RPMI7951 (cell line): ENCODE measurements around the gene ESPNL. TPM values are rescaled to one million over a fixed set of nuclear protein-coding genes. Genes with fewer than 3 reads are reported as not detected.
A peak's percentile ranks its signal among the peaks of the same experiment; 100 is the strongest.
"Not testable (repeated sequence)": the region's sequence is repeated elsewhere in the genome, so short reads cannot be mapped to it uniquely, and the experiment has no call there.

ENCODE experiments used
- DNase-seq: peaks from one replicate; pipeline ENCODE4 v3.0.0-alpha.2; 2012; ENCODE audit warnings: low read depth
- total RNA-seq: library from RNA; depleted of rRNA; stranded (reverse); fragments of >200 nt; shearing (Covaris generic); gene quantifications from 2 replicates; pipeline ENCODE4 v1.2.3, GENCODE V29; 2014; rRNA removed

ESPNL gene
- total RNA-seq, 1 experiment from 2014 or later = under 0.01 TPM

DNA sequence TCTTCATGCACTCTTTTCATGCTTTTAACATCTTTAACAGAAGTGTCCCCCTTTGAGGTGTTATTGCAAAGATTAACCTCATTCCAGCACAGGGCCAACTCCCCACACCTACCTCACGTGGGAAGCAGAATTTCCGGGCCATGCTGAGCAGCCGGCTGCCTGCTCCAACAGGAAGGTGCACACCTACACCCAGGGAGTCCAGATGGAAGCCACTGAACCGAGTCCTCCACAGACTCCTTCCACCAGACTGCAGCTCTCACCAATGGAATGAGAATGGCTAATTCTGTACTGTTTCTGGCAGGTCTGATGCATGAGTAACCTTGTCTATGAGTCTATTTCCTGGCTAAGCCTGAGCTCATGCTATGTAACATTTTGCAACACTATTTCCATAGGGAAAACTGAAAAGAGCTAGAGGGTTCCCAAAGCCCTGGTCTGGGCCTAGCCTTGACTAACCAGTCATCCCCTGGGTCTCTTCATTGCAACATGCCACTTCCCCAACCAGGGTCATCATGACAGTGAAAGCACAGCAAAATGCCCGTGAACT is 69.6 kb downstream of the ESPNL start:
- DNase-seq = peak; percentile 71

GRCh38 chr2:238170386-238171071 is 70.4 kb downstream of the ESPNL start:
- DNase-seq = no peak

GRCh38 chr2:238171072-238171431 is 70.9 kb downstream of the ESPNL start:
- not testable (repeated sequence) for DNase-seq

DNA sequence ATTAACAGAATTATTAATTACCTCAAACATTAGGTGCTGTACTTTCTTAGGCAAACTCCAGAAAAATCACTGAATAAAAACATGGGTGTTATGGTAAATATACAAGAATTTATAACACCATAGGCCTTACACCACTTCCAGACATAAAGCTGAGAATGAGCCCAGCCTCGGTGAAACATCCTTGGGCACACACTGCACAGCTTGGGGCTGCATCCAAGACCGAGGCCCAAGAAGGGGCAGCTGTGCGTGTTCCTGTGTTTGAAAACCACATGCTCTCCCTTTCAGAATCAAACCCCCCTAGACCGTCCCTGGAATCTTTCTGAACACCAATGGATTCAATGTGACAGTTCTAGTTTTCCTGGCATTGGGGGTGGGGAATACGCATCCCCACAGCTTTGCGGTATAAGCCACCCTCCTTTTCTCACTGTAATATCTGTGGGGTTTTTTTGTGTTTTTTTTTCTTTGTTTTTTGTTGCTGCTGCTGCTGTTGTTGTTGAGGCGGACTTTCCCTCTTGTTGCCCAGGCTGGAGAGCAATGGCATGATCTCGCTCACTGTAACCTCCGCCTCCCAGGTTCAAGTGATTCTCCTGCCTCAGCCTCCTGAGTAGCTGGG is 71.5 kb downstream of the ESPNL start:
- no peak for DNase-seq

DNA sequence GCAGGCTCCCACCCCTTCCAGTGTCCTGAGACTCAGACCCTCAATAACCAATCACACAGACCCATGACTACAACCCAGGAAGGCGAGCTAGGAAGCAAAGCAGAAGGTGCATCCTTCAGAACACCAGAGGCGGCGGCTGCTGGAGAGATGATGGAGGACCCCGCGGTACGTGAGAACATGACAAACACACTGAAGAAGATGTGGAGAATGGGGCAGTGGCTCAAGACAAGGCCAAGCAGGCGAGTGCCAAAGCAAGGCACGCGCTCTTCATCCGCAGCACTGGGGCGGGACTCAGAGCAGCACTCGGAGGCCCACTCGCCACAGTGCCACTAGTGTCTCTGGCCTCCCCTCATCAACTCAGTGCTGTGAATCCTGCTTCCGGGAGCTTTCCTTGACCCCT is 72.3 kb downstream of the ESPNL start:
- no peak for DNase-seq

DNA sequence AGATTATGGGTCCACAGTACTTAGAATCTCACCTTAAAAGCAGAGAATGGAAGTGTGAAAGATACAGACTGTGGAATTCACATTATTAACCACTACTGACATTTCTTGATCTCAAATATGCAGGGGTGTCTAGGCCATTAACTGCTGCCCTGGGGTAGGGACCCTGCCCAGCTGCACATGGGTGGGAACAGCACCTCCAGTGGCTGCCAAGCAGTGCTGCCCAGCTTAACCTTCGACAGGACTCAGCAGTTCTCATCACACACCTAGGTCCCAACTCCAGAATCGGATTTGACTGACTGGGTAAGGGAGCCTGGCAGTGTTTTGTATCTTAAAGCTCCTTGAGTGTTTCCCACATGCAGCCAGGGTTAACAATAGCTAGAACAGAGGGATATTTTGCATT is 73.6 kb downstream of the ESPNL start:
- DNase-seq = no peak

DNA sequence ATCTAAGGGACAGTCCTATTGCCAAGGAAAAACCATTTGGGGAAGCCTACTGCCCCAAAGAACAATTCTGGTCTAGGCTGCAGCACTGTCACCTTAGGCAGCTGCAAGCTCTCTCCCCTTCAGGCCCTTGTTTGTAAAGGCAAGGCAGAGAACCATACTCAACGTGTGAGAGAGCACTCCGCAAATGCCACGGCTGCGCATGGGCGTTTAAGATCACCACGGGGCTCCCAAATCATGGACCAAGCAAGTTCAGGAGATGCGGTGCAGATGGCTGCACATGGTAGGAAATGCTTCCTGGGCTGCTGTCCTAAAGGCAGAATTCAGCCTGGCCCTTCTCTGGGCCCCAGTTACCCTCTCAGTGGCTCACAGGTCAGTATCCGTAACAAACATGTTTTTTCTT is 74.2 kb downstream of the ESPNL start:
- DNase-seq = no peak

DNA sequence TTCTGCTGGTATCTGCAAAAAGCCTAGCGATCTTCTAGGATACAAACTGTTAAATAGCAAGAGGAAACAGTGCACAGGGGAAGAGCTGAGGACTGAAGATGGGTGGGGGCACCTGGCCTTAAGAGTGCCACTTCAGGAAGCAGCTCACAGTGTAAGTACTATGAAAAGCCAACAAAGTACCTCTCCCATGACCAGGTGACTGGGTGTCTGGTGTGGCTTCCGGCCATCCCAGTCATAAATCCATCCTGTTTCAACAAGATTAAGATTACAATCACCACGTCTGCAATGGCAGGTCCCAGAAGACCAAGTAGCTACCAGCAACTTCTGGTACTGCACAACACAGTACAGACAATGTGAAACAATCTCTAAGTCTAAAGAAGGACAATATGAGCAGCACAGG is 74.6 kb downstream of the ESPNL start:
- no peak for DNase-seq

- no peak for DNase-seq
These were observed 76.5 kb downstream of the ESPNL start for GRCh38 chr2:238176613-238177012.

GRCh38 chr2:238180554-238180953 is 80.4 kb downstream of the ESPNL start:
- DNase-seq = no peak

DNA sequence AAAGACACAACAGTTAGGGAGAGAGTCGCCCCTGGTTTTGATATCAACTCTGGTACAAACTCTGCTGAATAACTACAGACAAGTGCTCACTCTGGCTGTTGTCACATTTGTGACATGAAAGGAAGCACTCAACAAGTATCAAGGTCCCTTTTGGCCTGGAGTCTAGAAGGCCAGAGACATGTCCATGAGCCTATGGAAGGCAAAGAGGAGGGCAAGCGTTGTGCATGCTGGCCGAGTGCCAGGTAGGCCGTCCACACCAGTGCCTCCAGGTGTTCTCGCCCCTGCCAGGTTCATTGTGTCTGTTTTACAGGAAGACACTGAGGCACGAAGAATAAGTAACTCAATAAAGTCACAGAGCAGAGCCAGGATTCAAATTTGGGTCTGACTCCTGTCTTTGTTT is 82.2 kb downstream of the ESPNL start:
- no peak for DNase-seq

Other genes with a start within 250 kb of the ESPNL start
- gene RAMP1, start 240.7 kb upstream of the ESPNL start, total RNA-seq = 6.2 and 18.6 TPM in 2 replicates
- gene UBE2F, start 133.3 kb upstream of the ESPNL start, total RNA-seq = 106 and 109 TPM in 2 replicates
- gene SCLY, start 39.3 kb upstream of the ESPNL start, total RNA-seq = 13.3 and 21.5 TPM in 2 replicates
- not detected in 2 replicates for gene KLHL30, start 38.3 kb downstream of the ESPNL start, total RNA-seq
- 0.10 and 1.8 TPM in 2 replicates for gene ERFE, start 58.6 kb downstream of the ESPNL start, total RNA-seq
- gene ILKAP, start 103.4 kb downstream of the ESPNL start, total RNA-seq = 20.5 and 20.7 TPM in 2 replicates
- gene HES6, start 139.7 kb downstream of the ESPNL start, total RNA-seq = 8.3 and 22.7 TPM in 2 replicates
- gene PER2, start 188.3 kb downstream of the ESPNL start, total RNA-seq = 4.0 and 4.2 TPM in 2 replicates
- 5.6 and 7.1 TPM in 2 replicates for gene TRAF3IP1, start 220.2 kb downstream of the ESPNL start, total RNA-seq